Measurements from ENCODE around the gene AAMDC.
"Not testable (repeated sequence)": the region's sequence is repeated elsewhere in the genome, so short reads cannot be mapped to it uniquely, and the experiment has no call there.

The AAMDC gene

DNA sequence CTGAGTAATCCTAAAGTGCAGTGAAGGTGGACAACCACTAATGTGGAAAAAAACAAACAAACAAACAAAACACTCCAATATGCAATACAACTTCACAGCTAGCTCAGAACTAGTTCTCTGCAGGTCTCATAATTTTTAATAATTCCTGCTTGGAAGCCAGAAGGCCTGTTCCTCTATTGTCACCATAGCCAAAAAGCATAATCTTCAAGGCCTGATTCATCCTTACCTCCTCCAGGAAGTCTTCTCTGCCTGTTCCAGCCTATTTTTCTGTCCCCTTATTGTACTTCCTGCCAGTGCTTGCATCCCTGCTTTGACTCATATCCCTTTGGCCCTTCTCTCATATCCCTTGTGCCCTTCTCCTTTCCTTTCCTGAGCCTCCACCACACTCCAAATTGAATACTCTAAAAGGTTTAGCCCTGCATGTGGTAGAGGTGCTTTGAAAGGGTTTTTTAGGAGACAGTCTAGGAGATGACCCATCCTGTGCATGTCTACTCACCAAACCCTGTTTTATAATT lies 69.2 kb downstream of the AAMDC start:
- DNase-seq: not testable (repeated sequence)

DNA sequence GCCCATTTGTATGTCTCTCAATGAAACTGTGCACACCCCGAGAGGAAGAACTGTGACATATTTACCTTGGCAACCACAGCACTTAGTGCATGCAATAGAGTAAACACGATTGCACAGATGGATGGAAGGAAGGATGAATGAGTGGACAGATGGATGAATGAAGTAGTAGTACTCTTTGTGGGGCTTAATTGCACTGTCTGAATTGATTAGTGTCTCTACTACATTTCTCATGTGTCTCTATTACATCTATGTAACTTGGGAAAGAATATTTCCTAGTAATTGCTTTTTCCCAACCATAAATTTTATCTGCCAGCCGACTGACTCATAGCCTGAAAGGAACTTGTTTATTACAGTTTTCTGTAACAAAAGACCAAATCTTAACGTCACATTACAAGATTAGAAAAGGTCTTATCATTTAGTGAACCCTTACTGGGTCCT lies 69.7 kb downstream of the AAMDC start:
- not testable (repeated sequence) for DNase-seq

DNA sequence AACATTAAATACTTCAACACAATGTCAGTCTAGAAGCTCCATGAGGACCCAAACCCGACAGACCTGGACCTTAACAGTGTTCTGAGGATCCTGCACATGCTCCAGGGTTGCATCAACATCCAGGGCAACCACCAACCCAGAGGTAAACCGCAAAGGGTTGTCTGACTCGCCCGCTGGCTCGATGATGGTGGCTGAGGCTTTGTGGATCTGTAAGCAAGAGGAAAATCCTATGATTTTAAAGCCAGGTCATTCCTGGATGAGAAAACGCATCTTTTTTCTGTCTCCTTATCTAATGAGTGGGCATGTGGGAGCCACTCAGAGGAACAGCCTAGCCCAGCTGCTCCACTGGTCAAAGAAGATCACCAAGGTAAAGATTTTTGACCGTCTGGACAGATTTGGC lies 70.3 kb downstream of the AAMDC start:
- DNase-seq: not testable (repeated sequence)

DNA sequence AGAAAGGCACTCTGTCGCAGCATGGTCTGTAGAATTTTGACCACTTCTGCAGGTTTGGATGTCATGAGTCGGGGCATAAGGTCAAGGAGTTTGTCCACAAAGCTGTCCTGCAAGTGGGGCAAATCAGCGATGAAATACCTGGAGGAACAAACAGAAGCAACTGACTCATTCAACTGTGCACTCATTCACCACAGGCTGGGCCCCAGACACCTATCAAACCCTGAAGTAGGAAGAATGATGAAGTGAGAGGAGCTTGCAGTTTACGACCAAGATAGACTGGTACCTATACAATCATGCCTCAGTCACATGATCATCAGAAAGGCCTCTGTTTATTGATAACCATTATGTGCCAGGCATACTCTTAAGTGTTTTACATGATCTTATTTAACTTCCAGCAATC lies 70.8 kb downstream of the AAMDC start:
- not testable (repeated sequence) for DNase-seq

DNA sequence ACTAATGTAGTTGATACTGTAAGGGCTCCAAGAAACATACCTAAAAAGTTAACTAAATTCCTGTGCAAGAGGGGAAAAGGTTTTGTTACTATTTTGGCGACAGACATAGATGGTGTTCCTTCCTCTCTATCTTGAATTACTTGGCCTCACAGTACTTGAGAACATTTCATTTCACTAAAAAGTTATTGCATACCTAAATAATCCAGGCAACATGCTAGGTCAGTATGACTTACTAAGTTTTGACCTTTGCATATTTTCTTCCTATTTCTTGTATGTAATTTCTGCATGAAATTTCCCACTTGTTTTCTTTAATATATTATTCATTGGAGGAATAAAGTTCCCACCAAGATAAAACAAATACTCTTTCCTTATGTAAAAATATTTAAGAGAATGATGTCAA lies 74.0 kb downstream of the AAMDC start:
- not testable (repeated sequence) for DNase-seq

DNA sequence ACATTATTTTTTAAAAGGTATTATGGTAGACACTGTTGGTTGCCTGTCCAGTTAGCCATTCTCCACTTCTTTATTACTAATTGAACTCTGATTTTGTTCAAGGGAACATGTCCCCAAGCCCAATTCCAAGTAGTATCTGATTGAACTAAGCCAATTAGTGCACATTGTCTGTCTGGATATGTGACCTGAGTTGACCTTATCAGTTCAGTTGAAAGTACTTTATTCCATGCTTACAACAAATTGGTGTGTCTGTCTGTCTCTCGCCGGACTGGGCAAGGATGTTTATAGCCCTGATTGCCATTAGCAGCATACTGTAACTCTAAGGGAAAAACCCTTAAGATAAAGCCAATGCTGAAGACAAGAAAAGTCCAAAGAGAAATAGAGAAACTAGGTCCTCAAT lies 87.9 kb downstream of the AAMDC start:
- DNase-seq: no peak

DNA sequence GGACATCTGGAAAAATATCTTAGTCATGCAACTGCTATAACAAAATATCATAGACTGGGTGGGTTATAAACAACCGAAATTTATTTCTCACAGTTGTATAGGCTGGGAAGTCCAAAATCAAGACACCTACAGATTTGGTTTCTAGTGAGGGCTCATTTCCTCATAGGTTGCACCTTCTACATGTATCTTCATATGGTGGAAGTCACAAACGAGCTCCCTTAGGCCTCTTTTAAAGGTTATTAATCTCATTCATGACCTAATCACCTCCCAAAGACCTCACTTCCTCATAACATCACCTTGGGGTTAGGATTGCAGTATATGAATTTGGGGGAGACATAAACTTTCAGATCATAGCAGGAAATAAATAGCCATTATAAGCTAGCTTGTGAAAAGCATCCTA lies 88.3 kb downstream of the AAMDC start:
- no peak for DNase-seq

DNA sequence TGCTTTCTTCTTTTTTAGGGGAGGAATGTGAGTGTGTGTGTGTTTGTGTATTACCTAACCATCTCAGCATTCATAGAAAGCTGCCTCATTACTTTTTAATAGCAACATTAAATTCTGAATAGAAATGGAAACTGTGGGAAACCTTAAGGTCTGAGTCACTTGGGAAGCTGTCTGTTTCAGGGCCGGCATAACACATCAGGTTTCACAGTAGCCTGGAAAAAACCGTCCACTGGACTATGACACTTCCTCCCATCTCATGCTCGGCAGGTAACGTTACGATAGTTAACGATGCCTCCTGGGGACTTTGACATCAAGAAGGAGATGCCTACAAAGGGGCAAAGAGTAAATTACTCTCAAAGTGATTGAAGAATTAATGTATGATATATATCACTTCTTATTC lies 89.9 kb downstream of the AAMDC start:
- not testable (repeated sequence) for DNase-seq

DNA sequence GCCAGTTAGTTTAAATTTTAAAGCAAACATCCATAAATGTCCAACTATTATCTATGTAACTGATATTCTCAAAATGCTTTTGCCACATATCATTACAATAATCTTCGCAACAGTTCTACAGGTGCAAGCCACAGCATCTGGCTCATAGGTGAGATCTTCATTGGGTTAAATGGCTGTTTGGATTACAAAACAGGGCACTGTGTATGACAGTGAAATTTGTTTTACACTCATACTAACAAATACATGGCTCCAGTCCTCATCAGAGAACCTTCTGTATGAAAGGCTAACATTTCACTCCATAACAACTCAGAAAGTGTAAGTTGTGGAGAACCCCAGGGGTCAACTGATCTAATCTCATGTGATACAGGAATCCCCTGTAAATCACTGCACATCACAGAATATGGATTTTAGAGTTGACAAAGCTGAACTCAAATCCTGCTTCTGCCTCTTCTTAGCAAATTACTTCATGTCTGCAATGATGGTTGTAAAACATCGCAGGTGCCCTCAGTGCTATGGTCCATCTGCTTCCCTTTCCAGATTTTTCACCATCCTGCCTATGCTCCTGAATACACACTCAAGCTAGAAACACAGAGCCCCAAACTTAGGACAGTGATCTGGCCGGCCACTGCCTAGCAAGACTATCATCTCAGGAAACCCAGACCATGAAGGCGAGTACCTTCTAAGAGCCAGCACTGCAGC lies 92.8 kb downstream of the AAMDC start:
- DNase-seq: not testable (repeated sequence)

DNA sequence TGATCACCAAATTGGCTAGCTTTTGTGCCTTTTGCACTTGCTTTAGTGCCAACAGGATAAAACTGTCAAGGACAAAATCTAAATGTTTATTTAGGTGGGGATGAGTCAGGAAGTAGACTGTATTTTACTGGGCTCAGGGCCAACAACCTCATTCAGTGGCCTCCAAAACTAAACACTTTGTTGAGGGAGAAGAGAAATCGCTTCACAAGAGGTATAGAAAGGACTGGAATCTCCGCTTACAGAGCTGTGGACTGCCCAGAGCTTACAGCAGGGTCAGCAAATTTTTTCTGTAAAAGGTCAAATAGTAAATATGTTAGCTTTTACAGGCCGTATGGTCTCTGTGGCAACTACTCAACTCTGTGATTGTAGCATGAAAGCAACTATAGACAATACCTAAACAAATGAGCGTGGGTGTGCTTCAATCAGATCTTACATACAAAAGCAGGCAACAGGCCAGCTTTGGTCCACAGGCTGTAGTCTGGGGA lies 93.4 kb downstream of the AAMDC start:
- DNase-seq: not testable (repeated sequence)

DNA sequence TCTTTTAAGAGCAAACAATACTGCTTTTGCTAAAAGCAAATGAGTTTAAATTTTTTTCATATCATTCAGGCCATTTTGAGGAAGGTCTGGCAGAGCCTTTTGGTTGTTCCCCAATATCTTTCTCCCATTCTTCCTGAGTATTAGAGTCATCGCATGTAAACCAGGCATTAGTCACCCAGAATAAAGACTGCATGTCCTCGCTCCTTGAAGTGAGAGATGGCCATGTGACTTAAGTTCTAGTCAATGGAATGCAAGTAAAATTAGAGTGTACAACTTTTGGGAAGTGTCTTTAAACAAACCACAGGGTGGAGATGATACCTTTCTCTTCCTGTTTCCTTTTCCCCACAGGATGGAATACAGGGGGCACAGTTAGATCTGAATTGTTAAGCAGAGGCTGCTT lies 96.8 kb downstream of the AAMDC start:
- DNase-seq: not testable (repeated sequence)
